ENCODE measurements around the gene ARSG.
"Not testable (repeated sequence)": the region's sequence is repeated elsewhere in the genome, so short reads cannot be mapped to it uniquely, and the experiment has no call there.

The ARSG gene

GRCh38 chr17:68307443-68307842 is 16.1 kb downstream of the ARSG start:
- DNase-seq = no peak

- DNase-seq = not testable (repeated sequence)
Measured at GRCh38 chr17:68308486-68308885, 17.2 kb downstream of the ARSG start.

GRCh38 chr17:68309066-68309670 is 17.9 kb downstream of the ARSG start:
- not testable (repeated sequence) for DNase-seq

GRCh38 chr17:68310152-68310551 is 18.9 kb downstream of the ARSG start:
- DNase-seq = peak in 1 of 2 experiments; percentile 15

- DNase-seq = no peak
Measured at GRCh38 chr17:68314916-68315535, 23.7 kb downstream of the ARSG start.

GRCh38 chr17:68315930-68316329 is 24.6 kb downstream of the ARSG start:
- no peak for DNase-seq

- no peak for DNase-seq
Measured at GRCh38 chr17:68317458-68317857, 26.2 kb downstream of the ARSG start.

- DNase-seq = no peak
Measured at GRCh38 chr17:68318103-68318991, 27.1 kb downstream of the ARSG start.

- DNase-seq = no peak
Measured at GRCh38 chr17:68319410-68320162, 28.3 kb downstream of the ARSG start.

GRCh38 chr17:68320311-68320865 is 29.1 kb downstream of the ARSG start:
- no peak for DNase-seq

GRCh38 chr17:68320943-68321555 is 29.8 kb downstream of the ARSG start:
- no peak for DNase-seq

GRCh38 chr17:68321556-68321954 is 30.3 kb downstream of the ARSG start:
- no peak for DNase-seq

GRCh38 chr17:68322630-68323029 is 31.3 kb downstream of the ARSG start:
- no peak for DNase-seq

- DNase-seq = no peak
Measured at GRCh38 chr17:68324114-68324513, 32.8 kb downstream of the ARSG start.

GRCh38 chr17:68324654-68325336 is 33.5 kb downstream of the ARSG start:
- DNase-seq = no peak

GRCh38 chr17:68325961-68326360 is 34.7 kb downstream of the ARSG start:
- DNase-seq = no peak

GRCh38 chr17:68326681-68327080 is 35.4 kb downstream of the ARSG start:
- DNase-seq = peak in 1 of 2 experiments; percentile 42

GRCh38 chr17:68327823-68328557 is 36.7 kb downstream of the ARSG start:
- no peak for DNase-seq

- no peak for DNase-seq
Measured at GRCh38 chr17:68328676-68329075, 37.4 kb downstream of the ARSG start.

GRCh38 chr17:68329331-68329730 is 38.0 kb downstream of the ARSG start:
- DNase-seq = no peak

GRCh38 chr17:68331932-68332331 is 40.6 kb downstream of the ARSG start:
- not testable (repeated sequence) for DNase-seq
